Measurements from ENCODE around the gene GPR161.

GPR161 gene

DNA sequence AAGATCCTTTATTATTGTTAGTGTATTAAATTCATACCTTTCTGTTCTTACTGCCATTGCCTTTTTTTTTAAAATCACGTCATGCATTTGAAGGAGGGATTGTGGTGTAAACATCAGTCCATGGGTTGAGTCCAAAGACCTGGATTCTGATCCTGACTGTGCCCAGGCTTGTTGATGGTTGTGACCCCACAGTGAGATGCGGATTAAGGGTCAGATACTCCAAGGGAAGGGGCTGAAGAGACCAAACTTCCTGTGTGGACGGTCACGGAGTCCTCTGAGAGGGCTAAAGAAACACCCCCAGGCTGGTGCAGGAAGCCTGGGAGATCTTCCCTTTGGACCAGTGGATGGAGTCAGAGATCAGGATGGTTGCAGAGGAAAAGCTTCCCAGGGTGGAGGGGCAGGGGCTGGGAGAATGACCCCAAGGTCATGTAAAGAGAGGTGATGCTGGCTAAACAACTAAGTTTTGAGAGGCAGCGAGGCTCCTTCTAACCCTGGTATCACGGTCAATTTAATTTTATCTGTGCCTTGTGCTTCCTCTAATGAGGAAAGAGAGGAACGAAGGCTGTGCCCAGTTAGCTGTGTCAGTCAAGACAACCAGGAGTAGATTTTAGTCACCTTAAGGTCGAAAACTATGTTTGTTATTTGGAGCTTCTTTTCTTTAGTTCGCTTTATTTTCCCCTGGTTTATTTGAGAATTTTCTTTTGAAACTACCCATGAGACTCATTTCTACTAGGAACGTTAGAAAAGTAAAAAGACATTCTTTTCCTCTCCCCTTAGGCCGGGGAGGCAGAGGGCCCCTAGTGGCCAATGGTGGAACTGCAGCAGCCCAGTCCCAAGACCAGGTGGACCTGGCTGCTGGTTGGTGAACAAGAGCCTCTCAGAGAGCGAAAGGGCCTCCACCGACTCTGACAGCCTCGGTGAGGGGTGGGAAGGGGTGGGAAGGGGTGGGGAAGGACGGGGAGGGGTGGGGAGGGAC is 8.7 kb upstream of the GPR161 start:
- no peak overlapping the region for H3K27ac ChIP-seq
- TF ChIP-seq, protein P1, sequence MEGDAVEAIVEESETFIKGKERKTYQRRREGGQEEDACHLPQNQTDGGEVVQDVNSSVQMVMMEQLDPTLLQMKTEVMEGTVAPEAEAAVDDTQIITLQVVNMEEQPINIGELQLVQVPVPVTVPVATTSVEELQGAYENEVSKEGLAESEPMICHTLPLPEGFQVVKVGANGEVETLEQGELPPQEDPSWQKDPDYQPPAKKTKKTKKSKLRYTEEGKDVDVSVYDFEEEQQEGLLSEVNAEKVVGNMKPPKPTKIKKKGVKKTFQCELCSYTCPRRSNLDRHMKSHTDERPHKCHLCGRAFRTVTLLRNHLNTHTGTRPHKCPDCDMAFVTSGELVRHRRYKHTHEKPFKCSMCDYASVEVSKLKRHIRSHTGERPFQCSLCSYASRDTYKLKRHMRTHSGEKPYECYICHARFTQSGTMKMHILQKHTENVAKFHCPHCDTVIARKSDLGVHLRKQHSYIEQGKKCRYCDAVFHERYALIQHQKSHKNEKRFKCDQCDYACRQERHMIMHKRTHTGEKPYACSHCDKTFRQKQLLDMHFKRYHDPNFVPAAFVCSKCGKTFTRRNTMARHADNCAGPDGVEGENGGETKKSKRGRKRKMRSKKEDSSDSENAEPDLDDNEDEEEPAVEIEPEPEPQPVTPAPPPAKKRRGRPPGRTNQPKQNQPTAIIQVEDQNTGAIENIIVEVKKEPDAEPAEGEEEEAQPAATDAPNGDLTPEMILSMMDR (conservative IDR thresholded peaks at IDR 0.05), result peak; percentile 89

DNA sequence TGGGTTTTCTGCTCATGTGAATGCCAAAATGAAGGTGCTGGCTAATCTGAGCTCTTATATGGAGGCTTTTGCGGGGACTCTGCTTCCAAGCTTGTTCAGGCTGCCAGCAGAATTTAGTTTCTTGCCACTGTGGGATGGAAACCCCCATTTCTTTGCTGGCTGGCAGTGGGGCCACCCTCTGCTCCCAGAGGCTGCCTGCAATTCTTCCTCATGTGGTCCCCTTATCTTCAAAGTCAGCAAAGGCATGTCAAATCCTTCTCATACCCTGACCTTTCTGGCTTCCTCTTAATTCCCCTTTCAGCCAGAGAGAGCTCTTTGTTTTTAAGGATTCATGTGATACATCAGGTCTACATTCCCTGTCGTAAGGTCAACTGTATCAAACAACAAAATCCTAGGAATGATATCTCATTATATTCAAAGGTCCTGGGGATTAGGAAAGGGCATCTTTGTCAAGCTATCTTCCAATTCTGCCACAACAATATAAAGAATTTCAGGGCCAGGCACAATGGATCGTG is 5.2 kb upstream of the GPR161 start:
- H3K27ac ChIP-seq, result no peak overlapping the region
- TF ChIP-seq, protein P1 (conservative IDR thresholded peaks at IDR 0.05), result no peak

DNA sequence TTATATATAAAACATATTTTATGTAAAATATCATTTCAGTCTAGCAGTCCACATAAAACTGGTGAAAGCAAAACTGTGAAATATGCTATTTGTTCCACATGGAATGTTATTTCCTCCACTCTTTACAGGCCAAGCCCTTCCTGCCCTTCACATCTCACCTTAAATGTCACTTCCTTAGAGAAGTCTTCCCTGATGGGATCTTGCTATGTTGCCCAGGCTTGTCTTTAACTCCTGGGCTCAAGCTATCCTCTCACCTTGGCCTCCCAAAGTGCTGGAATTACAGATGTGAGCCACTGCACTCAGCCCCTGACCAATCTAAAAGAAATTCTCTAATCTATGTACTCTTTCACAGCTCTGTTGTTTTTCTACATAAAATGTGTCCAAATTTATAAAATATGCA is 2.3 kb upstream of the GPR161 start:
- TF ChIP-seq, protein P1 (conservative IDR thresholded peaks at IDR 0.05), result no peak

GRCh38 chr1:168138134-168138533 is 1.4 kb upstream of the GPR161 start:
- H3K27ac ChIP-seq, result no peak overlapping the region
- TF ChIP-seq, protein P1 (conservative IDR thresholded peaks at IDR 0.05), result no peak

More for the DNA sequence above, 2.3 kb upstream of the GPR161 start:
- H3K27ac ChIP-seq, result no peak overlapping the region

GRCh38 chr1:168137515-168137821 is 738 bp upstream of the GPR161 start:
- TF ChIP-seq, protein P1 (conservative IDR thresholded peaks at IDR 0.05), result no peak

DNA sequence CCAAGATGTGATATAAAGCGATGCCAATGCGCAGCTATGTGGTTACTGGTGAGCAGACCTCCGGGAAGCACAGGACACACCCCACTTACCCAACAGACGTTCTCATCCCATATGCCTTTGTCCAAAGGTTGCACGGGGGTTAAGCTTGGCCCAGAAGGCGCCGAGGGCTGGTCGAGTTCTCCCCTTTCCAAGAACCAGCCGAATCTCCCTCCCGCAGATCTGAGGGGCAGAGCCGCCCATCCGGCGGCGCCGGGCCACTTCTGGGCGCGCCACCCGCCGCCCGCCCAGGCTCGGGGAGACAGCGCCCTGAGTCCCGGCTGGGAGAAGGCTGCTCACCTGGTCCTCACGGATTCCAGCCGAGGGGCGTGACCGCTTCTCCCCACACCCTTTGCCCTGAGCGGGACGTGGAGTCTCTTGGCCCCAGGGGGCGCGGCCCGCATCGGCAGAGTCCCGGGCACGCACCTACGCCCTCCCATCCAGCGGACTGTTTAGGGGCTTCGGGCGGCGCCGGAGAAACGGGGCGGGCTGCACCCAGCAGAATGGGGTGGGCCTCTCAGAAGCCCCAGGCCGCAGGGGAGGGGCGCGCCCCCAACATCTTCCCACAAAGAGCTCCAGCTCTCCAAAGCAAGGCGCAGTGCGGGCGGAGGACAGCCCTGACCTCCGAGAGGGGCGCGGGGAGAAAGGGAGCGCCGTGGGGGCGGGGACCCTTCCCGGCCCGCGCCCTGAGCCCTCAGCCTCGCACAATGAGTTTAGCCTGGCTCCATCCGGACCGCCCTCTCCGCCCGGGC is 615 bp downstream of the GPR161 start:
- H3K27ac ChIP-seq, result peak overlapping the region; percentile 50; the same call in 1 of the 2 replicates
- TF ChIP-seq, protein P1 (conservative IDR thresholded peaks at IDR 0.05), result no peak

More at GRCh38 chr1:168137515-168137821, 738 bp upstream of the GPR161 start:
- peak overlapping the region; percentile 50; the same call in 1 of the 2 replicates for H3K27ac ChIP-seq
